HUES64 (cell line): ENCODE results near the gene C6orf132.

Source experiments
- H3K27ac ChIP-seq: 2 replicates; pipeline ENCODE4 v1.7.0; 2013; ENCODE audit warnings: low read depth, low read length, inconsistent platforms
- H3K27me3 ChIP-seq: 2 replicates; pipeline ENCODE4 v1.6.1; 2013; ENCODE audit warnings: mild to moderate bottlenecking, low read length; ENCODE audit not compliant: insufficient read depth
- H3K36me3 ChIP-seq: 2 replicates; pipeline ENCODE4 v1.6.1; 2013; ENCODE audit warnings: mild to moderate bottlenecking, low read length; ENCODE audit not compliant: insufficient read depth
- H3K4me1 ChIP-seq: 2 replicates; pipeline ENCODE4 v1.6.1; 2013; ENCODE audit warnings: mild to moderate bottlenecking, low read length, moderate library complexity; ENCODE audit not compliant: insufficient read depth
- H3K4me3 ChIP-seq: 2 replicates; pipeline ENCODE4 v1.5.1; 2013; ENCODE audit warnings: mild to moderate bottlenecking, low read length, moderate library complexity
- H3K9ac ChIP-seq: 2 replicates; pipeline ENCODE4 v1.6.1; 2013; ENCODE audit warnings: mild to moderate bottlenecking, low read depth, low read length
- H3K9me3 ChIP-seq: 2 replicates; pipeline ENCODE4 v1.6.1; 2013; ENCODE audit warnings: low read depth, low read length; ENCODE audit not compliant: insufficient read depth
- WGBS: fragments of 150-250, 120-280 bp; methylation state at CpG from one replicate; pipeline ENCODE4 v1.1.7; 2013; ENCODE audit warnings: missing lambda C conversion rate; 5-methylcytosine and 5-hydroxymethylcytosine counted together

The C6orf132 gene

GRCh38 chr6:42103216-42103615 lies 39.2 kb downstream of the C6orf132 start:
- H3K27me3 ChIP-seq, result peaks cover 7% of the 10 kb centered on the region; the same call in 1 of the 2 replicates
- peaks cover 3% of the 10 kb centered on the region for H3K4me1 ChIP-seq
- no peak overlapping the region for H3K4me3 ChIP-seq
- WGBS, result 93% methylated on average over 7 of the region's 7 CpGs
- H3K9me3 ChIP-seq, result no peaks in the 10 kb centered on the region
- H3K9ac ChIP-seq, result no peak overlapping the region
- peaks cover 26% of the 10 kb centered on the region for H3K36me3 ChIP-seq
- H3K27ac ChIP-seq, result no peak overlapping the region

- no peak overlapping the region for H3K27ac ChIP-seq
- no peak overlapping the region for H3K4me3 ChIP-seq
- H3K36me3 ChIP-seq, result peaks cover 19% of the 10 kb centered on the region
- no peaks in the 10 kb centered on the region for H3K9me3 ChIP-seq
- peaks cover 17% of the 10 kb centered on the region; the same call in 1 of the 2 replicates for H3K27me3 ChIP-seq
- no peak overlapping the region for H3K9ac ChIP-seq
- 96% methylated on average over 6 of the region's 8 CpGs for WGBS
- peaks cover 3% of the 10 kb centered on the region for H3K4me1 ChIP-seq
These were observed 41.2 kb downstream of the C6orf132 start for GRCh38 chr6:42101186-42101657.

- Histone ChIP-seq H3K9ac (no peak overlapping the region), H3K4me1 (peaks cover 3% of the 10 kb centered on the region)
- 85% methylated on average over 14 of the region's 14 CpGs for WGBS
These were observed 42.2 kb downstream of the C6orf132 start for GRCh38 chr6:42100029-42100901.

GRCh38 chr6:42099340-42100028 lies 42.9 kb downstream of the C6orf132 start:
- Histone ChIP-seq H3K9me3 (no peaks in the 10 kb centered on the region), H3K36me3 (peaks cover 14% of the 10 kb centered on the region), H3K9ac (no peak overlapping the region; the same call in 1 of the 2 replicates), H3K27me3 (peaks cover 22% of the 10 kb centered on the region; the same call in 1 of the 2 replicates), H3K4me3 (no peak overlapping the region), H3K4me1 (peaks cover 3% of the 10 kb centered on the region), H3K27ac (no peak overlapping the region)
- 68% methylated on average over 13 of the region's 13 CpGs for WGBS

More at GRCh38 chr6:42100029-42100901, 42.2 kb downstream of the C6orf132 start:
- Histone ChIP-seq H3K27me3 (peaks cover 22% of the 10 kb centered on the region; the same call in 1 of the 2 replicates), H3K4me3 (no peak overlapping the region), H3K27ac (no peak overlapping the region), H3K36me3 (peaks cover 14% of the 10 kb centered on the region), H3K9me3 (no peaks in the 10 kb centered on the region)

GRCh38 chr6:42095776-42096541 lies 46.5 kb downstream of the C6orf132 start:
- Histone ChIP-seq H3K27me3 (peaks cover 22% of the 10 kb centered on the region; the same call in 1 of the 2 replicates), H3K36me3 (no peaks in the 10 kb centered on the region), H3K9me3 (no peaks in the 10 kb centered on the region), H3K4me3 (no peak overlapping the region), H3K4me1 (peaks cover 6% of the 10 kb centered on the region), H3K9ac (no peak overlapping the region), H3K27ac (no peak overlapping the region)
- WGBS, result 81% methylated on average over 10 of the region's 10 CpGs

- H3K27me3 ChIP-seq, result peaks cover 22% of the 10 kb centered on the region; the same call in 1 of the 2 replicates
- no peak overlapping the region for H3K27ac ChIP-seq
- no peak overlapping the region for H3K4me3 ChIP-seq
- H3K9me3 ChIP-seq, result no peaks in the 10 kb centered on the region
- no peak overlapping the region for H3K9ac ChIP-seq
- peaks cover 6% of the 10 kb centered on the region for H3K4me1 ChIP-seq
- no peaks in the 10 kb centered on the region for H3K36me3 ChIP-seq
- WGBS, result 82% methylated on average over 1 of the region's 1 CpG
These were observed 47.3 kb downstream of the C6orf132 start for GRCh38 chr6:42095094-42095493.

- WGBS, result 70% methylated on average over 10 of the region's 10 CpGs
- peaks cover 21% of the 10 kb centered on the region; the same call in 1 of the 2 replicates for H3K27me3 ChIP-seq
- no peaks in the 10 kb centered on the region for H3K9me3 ChIP-seq
- H3K4me3 ChIP-seq, result no peak overlapping the region
- H3K4me1 ChIP-seq, result peaks cover 6% of the 10 kb centered on the region; the same call in 1 of the 2 replicates
- H3K27ac ChIP-seq, result no peak overlapping the region
- no peak overlapping the region for H3K9ac ChIP-seq
- H3K36me3 ChIP-seq, result no peaks in the 10 kb centered on the region
These were observed 48.7 kb downstream of the C6orf132 start for GRCh38 chr6:42093582-42094329.

- Histone ChIP-seq H3K27ac (no peak overlapping the region), H3K9ac (no peak overlapping the region), H3K4me3 (no peak overlapping the region), H3K9me3 (no peaks in the 10 kb centered on the region), H3K36me3 (no peaks in the 10 kb centered on the region), H3K27me3 (peaks cover 5% of the 10 kb centered on the region; the same call in 1 of the 2 replicates), H3K4me1 (peaks cover 8% of the 10 kb centered on the region; the same call in 1 of the 2 replicates)
- WGBS, result 91% methylated on average over 9 of the region's 9 CpGs
These were observed 50.7 kb downstream of the C6orf132 start for GRCh38 chr6:42091718-42092023.

GRCh38 chr6:42090819-42091717 lies 51.4 kb downstream of the C6orf132 start:
- 95% methylated on average over 7 of the region's 10 CpGs for WGBS

More at GRCh38 chr6:42090819-42091717, 51.4 kb downstream of the C6orf132 start:
- H3K4me3 ChIP-seq, result no peak overlapping the region
- H3K9me3 ChIP-seq, result no peaks in the 10 kb centered on the region
- H3K36me3 ChIP-seq, result no peaks in the 10 kb centered on the region
- H3K27ac ChIP-seq, result no peak overlapping the region
- peaks cover 8% of the 10 kb centered on the region; the same call in 1 of the 2 replicates for H3K4me1 ChIP-seq
- peaks cover 4% of the 10 kb centered on the region; the same call in 1 of the 2 replicates for H3K27me3 ChIP-seq
- no peak overlapping the region for H3K9ac ChIP-seq
